GM18517 (cell line): ENCODE measurements around the gene SHISA2.
"Not testable (repeated sequence)": the region's sequence is repeated elsewhere in the genome, so short reads cannot be mapped to it uniquely, and the experiment has no call there.

ENCODE experiments used
- ATAC-seq: cut with Tn5 transposase; IDR thresholded peaks from one replicate; pipeline ENCODE4 v1.9.1; 2021; ENCODE audit warnings: mild to moderate bottlenecking, moderate library complexity; ENCODE audit not compliant: unreplicated experiment

The SHISA2 gene

DNA sequence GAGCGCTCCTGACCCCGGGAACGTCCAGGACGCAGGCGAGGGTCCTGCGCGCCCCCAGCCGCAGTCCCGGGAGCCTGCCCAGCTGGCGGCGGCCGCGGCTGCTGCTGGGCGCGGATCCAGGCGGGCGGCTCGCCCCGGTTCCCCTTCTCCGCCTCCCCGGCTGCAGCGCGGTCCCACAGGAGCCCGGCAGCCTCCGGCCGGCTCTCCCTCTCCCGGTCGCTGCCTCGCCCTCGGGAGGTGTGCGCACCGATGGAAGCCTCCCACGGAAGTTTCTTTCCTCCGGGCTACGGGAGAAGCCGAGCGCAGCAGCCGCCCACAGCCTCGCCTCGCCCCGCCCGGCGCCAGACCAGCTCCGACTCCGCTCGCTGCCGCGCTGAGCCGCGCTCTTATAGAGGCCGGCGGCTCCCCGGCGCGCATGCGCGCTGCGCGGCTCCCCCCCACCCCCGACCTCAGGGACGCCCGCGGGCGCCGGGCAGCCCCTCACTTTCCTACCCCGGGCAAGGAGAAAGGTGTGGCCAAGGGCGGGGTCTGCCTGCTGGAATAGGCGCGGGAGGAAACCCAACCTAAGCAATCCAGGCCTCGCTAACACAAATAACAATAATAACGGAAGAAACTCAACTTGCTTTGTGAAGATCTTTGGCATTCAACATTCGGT, at the start of gene SHISA2:
SHISA2 (minus strand) TSS at position 360 of the 655 bp plus-strand sequence. CDS start 1,041 bp downstream, outside the sequence.
- no peak for ATAC-seq

GRCh38 chr13:26095846-26096610, 44.2 kb upstream of the SHISA2 start:
- ATAC-seq: no peak

DNA sequence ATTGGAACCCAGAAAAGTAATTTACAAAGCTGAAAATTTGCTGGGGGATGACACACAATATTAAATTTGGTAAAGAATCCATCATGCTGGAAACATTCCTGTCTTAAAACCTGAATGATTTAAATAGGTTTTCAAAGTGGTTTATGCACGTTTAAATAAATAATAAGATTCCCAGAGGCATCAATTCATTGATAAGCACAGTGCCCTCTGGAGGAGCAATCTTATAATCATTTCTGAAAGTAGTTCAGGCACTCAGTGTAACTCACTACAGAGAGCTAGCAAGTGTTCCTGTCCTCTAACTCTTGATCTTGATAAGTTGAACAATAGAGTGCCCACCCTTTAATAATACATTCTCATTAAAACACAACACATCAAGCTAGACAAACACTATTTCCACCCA, 43.5 kb upstream of the SHISA2 start:
- no peak for ATAC-seq

DNA sequence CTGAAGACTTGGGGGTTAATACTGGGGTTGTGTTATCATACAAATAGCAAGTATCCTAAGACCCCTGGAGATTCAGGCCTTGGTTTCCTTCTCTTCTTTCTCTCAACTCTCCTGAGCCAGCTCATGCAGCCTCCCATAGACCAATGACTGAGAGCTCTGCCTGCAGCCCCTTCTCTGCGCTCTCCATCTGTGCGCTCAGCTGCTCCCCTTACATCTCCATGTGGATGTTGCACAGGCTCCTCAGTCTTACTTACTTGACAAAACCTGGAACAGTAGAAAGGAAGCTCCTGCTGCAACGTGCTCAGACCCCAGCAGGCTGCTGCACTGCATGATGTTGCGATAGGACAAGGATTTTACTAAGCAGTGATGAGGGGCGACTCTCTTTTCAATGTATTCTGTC, 25.0 kb upstream of the SHISA2 start:
- not testable (repeated sequence) for ATAC-seq

- no peak for ATAC-seq
Observed at GRCh38 chr13:26075498-26075897, 23.7 kb upstream of the SHISA2 start.

GRCh38 chr13:26074706-26075105, 22.9 kb upstream of the SHISA2 start:
- ATAC-seq: no peak

GRCh38 chr13:26072335-26072734, 20.5 kb upstream of the SHISA2 start:
- not testable (repeated sequence) for ATAC-seq

- no peak for ATAC-seq
Observed at GRCh38 chr13:26071691-26072090, 19.9 kb upstream of the SHISA2 start.

- not testable (repeated sequence) for ATAC-seq
Observed at GRCh38 chr13:26069642-26070041, 17.8 kb upstream of the SHISA2 start.

- ATAC-seq: not testable (repeated sequence)
Observed at GRCh38 chr13:26068372-26068771, 16.6 kb upstream of the SHISA2 start.

- ATAC-seq: no peak
Observed at GRCh38 chr13:26067601-26068000, 15.8 kb upstream of the SHISA2 start.

DNA sequence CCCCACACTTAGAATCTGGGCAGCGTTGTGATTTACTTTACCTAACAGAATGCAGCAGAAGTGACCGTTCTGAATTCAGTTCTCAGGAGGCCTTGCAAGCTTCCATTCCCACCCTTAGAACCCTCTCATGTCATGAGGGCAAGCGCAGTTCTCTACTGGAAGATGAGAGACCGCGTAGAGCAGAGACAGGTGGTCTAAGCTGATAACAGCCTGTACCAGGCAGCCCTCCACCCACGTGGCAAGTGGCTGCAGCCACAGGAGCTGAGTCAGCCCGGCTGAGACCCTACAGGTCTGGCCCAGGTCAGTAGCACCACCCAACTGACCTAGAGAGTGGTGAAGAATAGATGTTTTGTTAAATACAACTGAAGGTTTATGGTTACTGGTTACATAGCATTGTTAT, 14.7 kb upstream of the SHISA2 start:
- ATAC-seq: not testable (repeated sequence)

DNA sequence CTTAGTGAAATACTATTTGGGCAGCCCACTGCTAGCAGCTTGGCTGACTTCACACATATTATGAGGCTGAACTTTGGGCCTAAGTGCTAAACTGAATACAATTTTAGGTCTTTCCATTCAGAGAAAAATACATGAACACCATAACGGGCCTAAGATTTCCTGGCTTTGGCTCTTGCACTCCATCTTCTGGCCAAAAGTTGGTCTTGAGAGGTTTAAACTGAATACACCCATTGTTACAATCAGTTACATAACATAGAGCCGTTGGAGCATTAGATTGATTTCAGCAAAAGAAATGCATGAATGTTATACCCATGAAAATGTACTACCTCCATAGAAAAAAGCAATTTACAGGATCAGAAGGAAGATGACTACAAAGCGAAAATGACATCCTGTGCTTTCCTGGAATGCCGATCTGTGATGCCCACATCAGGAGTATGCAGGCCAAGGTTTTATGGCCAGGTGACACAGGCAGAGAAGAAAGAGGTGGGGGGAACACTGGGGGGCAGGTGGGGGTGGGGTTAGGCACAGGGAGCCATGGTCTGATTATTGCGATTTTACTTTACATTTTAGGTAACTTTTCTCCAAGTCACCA, 11.1 kb upstream of the SHISA2 start:
- ATAC-seq: no peak

GRCh38 chr13:26061947-26062346, 10.1 kb upstream of the SHISA2 start:
- no peak for ATAC-seq

DNA sequence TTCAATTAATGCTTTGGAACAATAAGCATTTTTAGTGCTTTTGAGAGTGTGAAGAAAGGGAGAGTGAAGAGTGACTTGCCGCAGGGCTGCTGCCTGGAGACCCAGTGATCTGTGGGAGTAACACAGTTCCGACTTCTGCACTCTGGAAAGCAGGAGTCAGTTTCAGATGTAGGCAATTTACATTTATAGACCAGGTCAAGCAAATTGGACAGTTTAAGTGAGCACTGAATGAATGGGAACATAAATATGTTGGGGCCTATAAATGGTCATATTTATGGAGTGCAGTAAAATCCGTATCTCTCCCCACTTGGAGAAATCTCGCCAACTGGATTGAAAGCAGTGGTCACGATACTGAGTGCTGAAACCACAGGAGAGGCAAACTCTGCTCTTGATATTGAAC, 9.4 kb upstream of the SHISA2 start:
- ATAC-seq: no peak

GRCh38 chr13:26060357-26060756, 8.5 kb upstream of the SHISA2 start:
- no peak for ATAC-seq

GRCh38 chr13:26058704-26059103, 6.9 kb upstream of the SHISA2 start:
- no peak for ATAC-seq

DNA sequence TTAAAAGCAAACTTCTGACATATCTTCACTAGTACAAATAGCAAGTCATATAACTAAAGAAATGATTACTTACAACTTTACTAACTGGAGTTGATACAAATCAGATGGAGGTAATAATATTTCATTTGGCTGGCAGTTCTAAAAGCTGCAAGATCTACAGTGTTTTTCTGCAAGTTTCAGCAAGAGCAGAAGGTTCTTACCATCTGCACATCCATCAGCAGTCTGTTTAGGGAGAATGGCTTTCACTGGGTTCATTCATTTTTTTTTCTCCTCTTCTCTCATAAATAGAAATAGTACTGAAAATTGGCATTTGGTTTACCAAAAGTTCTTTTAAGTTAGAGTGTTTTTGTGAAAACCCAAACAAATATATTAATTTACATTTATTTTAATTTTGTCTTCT, 3.1 kb upstream of the SHISA2 start:
- no peak for ATAC-seq

- no peak for ATAC-seq
Observed at GRCh38 chr13:26053418-26053980, 1.7 kb upstream of the SHISA2 start.

GRCh38 chr13:26052337-26052736, 521 bp upstream of the SHISA2 start:
- no peak for ATAC-seq

GRCh38 chr13:26051231-26051656, 572 bp downstream of the SHISA2 start:
- ATAC-seq: no peak
